Erythroblast (primary cell): Measurements from ENCODE around the gene ADNP.

Experiments used
- DNase-seq, 2 experiments: peaks; one replicate each; lab custom pipeline; 2025; lab: John Stamatoyannopoulos, UW
- GATA1 ChIP-seq: IDR thresholded peaks from 2 replicates; pipeline ENCODE4 v1.6.1; 2011; ENCODE audit warnings: low read depth, mild to moderate bottlenecking, control low read depth, low read length, moderate library complexity
- POLR2A ChIP-seq: IDR thresholded peaks from 2 replicates; pipeline ENCODE4 v1.6.1; 2011; ENCODE audit warnings: mild to moderate bottlenecking, low read length

ADNP gene

DNA sequence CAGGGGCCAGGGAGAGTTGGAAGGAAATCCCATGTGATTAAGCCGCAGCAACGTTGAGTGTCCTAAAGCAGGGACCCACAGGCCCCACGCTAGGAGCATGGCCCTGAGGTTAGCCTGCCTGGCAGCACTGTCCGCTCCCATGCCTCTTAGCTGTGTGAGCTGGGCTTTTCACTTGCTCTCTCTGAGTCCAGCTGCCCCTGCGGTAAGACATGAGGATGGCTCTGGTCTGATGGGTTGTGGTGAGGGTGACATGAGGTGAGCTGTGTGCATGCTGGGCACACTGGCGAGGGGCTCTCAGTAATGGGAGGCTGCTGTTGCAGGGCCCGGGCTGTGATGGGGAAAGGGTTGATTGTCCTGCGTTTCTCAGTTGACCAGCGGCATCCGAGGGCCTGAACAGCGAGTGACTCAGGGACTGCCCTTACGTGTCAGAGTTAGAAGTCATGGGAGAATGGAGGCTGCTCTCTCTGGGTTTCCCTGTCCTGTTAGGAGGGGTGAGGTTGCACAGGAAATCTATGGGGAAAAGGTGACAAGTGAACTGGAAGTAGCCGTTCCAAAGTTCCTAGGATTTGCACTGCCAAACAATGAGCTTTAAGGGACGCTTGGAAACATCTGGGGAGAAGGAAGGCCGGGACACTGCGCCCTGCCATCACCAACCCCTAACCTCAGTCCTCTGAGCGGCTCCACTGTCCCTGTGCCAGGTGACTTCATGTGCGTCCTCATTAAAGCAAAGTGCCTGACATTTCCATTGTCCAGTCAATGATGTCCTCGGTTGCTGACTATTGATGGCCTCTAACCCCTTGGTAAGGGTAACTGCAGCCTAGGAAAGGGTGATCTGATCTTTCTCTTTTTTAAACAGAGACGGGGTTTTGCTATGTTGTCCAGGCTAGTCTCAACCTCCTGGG lies 51.3 kb downstream of the ADNP start:
- no peak for DNase-seq
- TF ChIP-seq GATA1 = no peak
- no peak for TF ChIP-seq POLR2A

DNA sequence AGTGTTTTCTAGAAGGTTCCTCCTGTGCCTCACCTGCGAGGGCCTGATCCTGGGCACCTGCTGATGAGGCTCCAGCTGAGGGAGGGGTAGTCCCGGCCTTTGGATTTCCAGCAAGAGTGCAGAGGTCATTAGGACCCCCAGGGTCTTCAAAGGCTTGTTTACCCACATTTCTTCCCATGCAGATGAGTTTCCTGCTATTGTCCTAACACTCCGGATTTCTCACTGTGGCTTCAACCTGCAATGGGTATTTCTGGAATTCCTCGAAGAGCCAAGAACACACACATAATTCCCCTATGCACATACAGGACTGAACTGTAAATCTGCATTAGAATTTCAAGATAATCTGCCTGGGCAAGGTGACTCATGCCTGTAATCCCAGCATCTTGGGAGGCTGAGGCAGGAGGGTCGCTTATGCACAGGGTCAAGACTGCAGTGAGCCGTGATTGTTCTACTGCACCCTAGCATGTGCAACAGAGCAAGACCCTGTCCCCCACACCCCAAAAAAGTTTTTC lies 53.9 kb downstream of the ADNP start:
- no peak for DNase-seq
- no peak for TF ChIP-seq GATA1
- no peak for TF ChIP-seq POLR2A

DNA sequence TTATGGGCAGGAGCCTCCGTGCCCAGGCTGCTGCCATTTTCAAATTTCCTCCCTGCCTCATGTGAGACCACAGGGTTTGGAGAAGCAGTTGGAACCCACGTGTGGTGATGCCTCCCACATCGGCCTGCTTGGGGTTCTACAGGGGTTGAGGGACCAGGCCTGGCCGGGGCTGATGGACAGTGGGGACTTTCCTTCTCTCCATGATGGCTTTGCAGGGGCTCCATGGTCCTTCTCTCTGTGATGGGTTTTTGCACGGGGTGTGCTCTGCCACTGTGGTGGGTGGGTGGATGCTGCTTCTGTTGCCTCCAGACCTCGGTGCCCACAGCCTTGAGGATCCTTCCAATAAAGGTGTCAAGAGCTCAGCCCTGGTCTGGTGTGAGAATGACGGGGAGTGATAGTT lies 54.4 kb downstream of the ADNP start:
- DNase-seq = no peak
- TF ChIP-seq POLR2A (no peak), GATA1 (no peak)

DNA sequence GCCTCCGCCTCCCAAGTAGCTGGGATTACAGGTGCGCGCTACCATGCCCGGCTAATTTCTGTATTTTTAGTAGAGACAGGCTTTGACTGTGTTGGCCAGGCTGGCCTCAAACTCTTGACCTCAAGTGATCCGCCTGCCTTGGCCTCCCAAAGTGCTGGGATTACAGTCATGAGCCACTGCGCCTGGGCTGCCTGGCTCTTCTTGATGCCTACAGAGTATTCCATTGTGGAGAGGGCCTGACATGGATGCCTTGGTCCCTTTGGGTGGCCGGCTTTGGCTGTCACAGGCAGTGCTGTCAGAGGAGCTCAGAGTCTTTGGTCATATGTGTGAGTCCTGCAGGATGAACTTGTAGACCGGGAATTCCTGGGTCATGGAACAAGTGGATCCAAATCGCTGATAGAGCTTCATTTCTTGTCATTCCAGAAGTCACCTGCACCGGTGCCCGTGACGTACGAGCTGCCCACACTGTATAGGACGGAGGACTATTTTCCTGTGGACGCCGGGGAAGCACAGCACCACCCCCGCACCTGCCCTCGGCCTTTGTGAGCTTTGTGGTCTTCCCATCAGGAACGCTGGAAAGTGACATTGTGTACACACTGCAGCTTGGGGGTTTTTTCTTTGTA lies 55.1 kb downstream of the ADNP start:
- DNase-seq = no peak
- TF ChIP-seq POLR2A (no peak), GATA1 (no peak)

DNA sequence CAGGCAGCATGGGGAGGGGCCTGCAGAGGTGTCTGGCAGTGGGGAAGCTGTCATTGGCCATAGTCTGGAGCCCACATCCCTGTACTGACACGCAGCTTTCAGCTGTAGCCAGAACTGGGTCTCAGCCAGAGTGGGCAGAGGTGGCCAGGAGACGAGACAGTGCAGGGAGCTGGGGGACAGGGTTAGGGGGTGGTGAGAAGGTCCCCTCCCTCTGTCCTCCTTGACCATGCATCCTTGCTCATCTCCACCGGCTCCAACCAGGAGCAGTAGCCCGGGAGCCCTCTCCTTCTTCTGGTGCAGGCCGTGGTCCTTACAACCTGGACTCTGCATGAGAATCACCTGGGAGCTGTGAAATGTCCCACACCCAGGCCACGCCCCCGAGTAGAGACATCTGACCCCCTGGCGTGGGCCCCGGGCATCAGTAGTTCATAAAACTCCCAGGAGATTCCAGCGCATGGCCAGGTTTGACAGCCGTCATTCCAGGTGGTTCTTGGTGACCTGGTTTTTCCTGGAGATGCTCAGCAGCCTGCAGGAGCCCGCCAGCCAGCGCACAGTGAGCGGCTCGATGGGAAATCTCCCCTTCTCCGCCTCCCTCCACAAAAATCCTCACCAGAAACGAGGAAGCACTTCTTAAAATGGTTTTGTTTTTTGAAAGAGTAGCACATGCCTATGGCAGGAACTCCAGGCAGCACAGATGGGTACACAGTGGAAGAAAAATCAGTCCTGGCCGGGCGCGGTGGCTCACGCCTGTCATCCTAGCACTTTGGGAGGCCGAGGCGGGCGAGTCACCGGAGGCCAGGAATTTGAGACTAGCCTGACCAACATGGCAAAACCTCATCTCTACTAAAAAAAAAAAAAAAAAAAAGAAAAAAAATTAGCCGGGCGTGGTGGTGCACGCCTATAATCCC lies 56.2 kb downstream of the ADNP start:
- no peak for DNase-seq

DNA sequence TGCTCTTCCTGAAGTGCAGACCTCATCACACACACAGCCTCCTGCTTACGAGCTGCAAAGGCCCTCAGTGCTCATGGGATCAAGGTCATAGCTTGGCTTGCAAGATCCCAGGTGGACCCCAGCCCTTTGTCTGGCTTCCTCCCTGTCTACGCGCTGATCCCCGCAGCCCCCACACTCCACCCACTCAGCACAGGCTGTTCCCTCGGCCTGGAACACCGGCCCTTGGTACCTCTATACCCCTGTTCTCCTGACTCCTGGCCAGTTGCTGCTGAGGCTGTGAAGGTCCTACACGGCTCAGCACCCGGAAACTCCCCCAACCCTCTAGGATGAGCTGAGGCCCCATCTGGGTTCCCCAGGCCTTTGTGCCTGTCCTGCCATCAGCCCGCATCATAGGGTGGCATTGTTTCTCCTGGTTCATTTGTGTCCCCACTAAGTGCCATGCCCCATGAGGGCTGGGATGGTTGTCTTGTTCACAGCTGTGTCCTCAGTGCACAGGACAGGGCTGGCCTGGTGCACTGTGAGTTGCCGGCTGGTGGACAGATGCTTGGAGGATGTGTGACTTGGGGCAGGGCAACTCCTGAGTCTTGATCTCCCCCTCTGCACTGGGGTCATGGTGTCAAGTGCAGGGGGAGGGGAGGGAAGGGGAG lies 57.0 kb downstream of the ADNP start:
- no peak for DNase-seq
- TF ChIP-seq GATA1 (no peak), POLR2A (no peak)

More for the DNA sequence above, 56.2 kb downstream of the ADNP start:
- no peak for TF ChIP-seq GATA1
- TF ChIP-seq POLR2A = no peak

DNA sequence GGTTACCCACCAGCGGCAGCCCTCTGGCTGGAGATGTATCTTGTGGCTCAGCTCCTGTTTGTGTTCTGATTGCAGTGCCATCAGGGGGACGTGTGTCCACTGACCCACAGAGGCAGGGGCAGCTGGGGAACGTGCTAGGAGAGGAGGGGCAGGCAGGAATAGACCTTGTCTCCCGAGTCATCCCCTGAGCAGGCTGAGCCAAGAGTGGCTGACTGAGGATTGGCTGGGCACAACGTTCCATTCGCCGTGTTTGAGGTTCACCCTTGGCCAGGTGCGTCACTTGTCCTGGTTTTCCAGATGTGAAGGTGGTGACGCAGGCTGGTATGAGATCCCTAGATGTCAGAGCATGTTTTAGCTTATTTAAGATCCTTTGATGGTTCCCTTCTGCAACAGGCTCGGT lies 57.7 kb downstream of the ADNP start:
- TF ChIP-seq POLR2A (no peak), GATA1 (no peak)
- no peak for DNase-seq

DNA sequence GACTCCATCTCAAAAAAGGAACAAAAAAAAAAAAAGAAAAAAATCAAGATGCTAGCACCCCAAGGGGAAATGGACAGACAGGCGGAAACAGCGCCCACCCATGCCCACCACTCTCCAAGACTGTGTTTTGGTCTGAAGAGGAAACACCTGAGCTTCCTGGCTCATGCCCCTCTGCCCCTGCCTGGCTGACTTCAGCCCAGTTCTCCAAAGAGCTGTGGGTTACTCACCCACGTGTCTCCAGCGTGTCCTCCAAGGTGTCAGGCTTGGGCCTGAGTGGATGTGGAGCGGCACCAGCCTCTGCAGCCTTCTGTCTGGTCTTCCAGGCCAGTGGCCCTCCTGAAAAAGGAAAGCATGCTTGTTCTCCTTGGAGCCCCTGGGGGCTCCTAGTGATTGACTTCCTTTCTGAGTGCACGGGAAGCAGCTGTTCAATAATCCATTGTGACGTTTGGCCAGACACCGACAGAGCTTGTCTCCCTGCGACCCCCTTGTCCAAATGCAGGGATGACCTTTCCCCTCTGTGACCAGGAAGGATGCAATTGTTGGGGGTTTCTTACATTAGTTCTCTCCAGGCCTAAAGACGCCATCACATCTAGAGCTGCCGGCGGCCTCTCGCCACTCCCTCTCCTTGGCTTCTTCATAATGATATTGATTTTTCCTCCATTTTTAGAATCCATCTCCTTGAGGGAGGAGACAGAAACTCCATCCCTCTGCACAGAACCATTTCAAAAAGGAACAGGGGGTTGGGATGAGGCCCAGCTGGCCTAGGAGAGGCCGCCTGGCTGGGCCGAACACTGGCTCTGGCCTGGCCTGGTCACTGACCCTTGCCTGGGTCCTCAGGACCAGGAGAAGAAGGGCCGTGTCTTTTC lies 58.4 kb downstream of the ADNP start:
- TF ChIP-seq POLR2A (no peak), GATA1 (no peak)
- DNase-seq = no peak

DNA sequence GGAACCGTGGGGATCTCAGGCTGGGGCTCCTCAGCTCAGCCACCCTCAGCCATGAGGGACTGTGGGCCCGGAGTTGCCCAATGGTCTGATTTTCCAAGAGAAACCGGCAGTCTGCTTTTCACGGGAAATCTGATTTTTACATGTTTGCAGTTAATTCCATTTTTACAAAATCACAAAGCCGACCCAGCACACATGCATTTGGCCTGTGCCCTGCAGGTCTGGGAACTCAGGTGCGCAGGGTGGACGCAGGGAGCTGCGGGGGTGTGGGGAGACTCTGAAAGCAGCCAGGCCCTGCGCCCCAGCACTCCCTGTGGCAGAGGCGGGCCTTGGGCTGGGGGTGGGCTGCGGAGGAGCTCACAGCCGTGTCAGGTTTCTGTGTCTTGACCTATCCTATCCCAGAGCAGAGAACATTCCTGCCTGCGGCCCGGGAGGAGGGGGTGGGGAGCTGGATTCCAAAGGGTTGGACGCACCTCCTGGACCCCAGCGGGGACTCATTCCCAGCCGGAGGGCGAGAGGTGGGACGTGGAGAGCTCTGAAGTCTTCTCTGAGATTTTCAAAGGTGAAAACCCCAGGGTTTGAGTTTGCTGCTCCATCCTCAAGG lies 60.6 kb downstream of the ADNP start:
- no peak for TF ChIP-seq GATA1
- no peak for TF ChIP-seq POLR2A
- DNase-seq = no peak

DNA sequence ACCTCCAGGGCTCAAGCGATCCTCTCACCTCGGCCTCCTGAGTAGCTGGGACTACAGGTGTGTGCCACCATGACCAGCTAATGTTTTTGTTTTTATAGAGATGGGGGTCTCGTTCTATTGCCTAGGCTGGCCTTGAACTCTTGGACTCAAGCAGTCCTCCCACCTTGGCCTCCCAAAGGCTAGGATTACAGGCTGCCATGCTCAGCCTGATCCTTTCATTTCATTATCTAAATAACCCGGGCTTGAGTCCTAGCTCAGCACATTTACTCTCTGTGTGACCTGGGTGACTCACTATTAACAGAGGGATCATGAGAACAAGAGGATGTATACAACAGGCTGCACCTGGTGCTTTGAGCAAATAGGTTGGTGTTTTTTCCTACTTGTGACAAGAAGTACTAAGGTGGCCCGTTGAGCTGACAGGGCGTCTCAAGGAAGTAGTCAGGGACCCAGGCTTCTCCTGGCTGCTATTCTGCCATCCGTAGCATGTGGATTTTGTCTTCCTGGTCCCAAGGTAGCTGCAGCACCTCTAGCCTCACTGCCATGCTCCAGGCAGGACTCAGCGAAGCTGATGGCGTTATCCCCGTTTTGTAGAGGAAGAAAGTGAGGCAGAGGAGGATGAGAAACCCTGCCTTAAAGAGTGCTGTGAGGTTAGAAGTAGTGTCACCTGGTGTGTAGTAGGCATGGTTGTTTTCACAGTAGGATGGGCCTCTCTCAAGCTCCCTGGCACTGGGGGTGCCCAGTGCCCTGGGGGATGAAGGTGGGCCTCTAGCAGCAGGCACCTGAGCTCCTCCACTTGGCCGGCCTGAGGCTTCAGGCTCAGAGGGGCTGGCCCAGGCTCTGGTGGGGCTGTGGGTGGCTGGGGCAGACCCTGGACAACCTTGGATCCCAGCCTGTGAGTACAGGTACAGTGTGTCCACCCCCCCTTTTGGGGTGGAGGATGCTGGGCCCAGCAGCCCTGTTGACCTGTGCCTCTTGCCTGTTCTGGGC lies 62.4 kb downstream of the ADNP start:
- TF ChIP-seq POLR2A (no peak), GATA1 (no peak)
- no peak for DNase-seq

DNA sequence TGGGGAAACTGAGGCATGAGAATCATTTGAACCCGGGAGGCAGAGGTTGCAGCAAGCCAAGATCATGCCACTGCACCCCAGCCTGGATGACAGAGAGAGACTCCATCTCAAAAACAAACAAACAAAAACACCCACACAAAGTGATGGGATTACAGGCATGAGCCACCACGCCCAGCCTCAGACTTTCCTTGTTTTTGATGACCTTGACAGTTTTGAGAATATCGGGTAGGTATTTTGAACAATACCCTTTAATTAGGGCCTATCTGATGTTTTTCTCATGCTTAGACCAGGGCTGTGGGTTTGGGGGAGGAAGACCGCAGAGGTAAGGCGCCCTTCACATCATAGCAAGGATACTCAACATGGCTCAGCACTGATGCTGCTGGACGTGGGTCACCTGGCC lies 63.4 kb downstream of the ADNP start:
- no peak for DNase-seq
- no peak for TF ChIP-seq POLR2A
- no peak for TF ChIP-seq GATA1
